Keratinocyte (primary cell): ENCODE measurements around the gene DUSP28.

Experiments used
- EZH2 ChIP-seq: IDR thresholded peaks from one replicate; pipeline ENCODE4 v1.6.1; 2012; ENCODE audit warnings: inconsistent platforms, mild to moderate bottlenecking, low read length, moderate library complexity
- TF ChIP-seq, protein P1 (sequence below), 3 experiments: IDR thresholded peaks in 1 of 3; conservative IDR thresholded peaks in 1 of 3; optimal IDR thresholded peaks in 1 of 3; 2 replicates in 2 of 3; 3 replicates in 1 of 3; pipeline versions ENCODE3 to v1.5.1; 2011; ENCODE audit warnings: low read length in 3 of 3, mild to moderate bottlenecking in 3 of 3, moderate library complexity in 2 of 3, control low read depth in 1 of 3, inconsistent platforms in 1 of 3; ENCODE audit not compliant: insufficient read depth in 2 of 3; ENCODE audit errors: extremely low read depth in 1 of 3

DNA sequence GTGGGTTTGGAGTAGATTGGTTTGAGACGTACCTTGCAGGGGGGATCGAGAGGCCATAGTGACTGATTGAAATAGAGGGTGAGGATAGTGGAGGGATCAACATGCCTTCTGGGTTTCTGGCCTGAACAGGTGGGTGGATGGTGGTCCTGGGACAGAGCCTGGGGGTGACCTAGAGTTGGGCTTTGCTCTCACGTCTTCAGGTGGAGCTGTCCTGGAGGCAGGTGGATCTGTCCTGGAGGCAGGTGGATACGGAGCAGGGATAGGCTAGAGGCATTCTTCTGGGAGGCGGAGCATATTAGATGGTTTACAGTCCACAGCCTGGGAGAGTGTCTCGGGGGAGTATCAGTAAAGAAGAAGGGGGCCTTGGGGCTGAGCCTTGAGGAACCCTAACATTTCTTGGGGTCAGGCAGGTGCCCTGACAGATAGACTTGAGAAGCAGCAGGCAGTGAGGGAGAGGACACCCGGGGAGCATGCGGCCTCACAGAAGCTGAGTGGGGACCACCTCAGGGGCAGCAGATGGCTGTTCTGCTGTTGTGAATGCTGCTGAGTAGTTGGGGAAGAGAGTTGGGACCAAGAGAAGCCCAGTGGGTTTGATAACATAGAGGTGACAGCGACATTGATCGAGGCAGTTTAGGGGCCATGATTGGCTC lies 28.0 kb downstream of the DUSP28 start:
- TF ChIP-seq, protein P1, sequence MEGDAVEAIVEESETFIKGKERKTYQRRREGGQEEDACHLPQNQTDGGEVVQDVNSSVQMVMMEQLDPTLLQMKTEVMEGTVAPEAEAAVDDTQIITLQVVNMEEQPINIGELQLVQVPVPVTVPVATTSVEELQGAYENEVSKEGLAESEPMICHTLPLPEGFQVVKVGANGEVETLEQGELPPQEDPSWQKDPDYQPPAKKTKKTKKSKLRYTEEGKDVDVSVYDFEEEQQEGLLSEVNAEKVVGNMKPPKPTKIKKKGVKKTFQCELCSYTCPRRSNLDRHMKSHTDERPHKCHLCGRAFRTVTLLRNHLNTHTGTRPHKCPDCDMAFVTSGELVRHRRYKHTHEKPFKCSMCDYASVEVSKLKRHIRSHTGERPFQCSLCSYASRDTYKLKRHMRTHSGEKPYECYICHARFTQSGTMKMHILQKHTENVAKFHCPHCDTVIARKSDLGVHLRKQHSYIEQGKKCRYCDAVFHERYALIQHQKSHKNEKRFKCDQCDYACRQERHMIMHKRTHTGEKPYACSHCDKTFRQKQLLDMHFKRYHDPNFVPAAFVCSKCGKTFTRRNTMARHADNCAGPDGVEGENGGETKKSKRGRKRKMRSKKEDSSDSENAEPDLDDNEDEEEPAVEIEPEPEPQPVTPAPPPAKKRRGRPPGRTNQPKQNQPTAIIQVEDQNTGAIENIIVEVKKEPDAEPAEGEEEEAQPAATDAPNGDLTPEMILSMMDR (optimal IDR thresholded peaks at IDR 0.05 in 1 of 3, IDR thresholded peaks at IDR 0.05 in 1 of 3, conservative IDR thresholded peaks at IDR 0.05 in 1 of 3; ENCODE audit: extremely low read depth in 1 of 3, insufficient read depth in 2 of 3, low read length in 3 of 3): no peak
- TF ChIP-seq EZH2: no peak
